ENCODE data around the gene VAMP7. TPM values are rescaled to one million over a fixed set of nuclear protein-coding genes. Genes with fewer than 3 reads are reported as not detected.

VAMP7 gene
- total RNA-seq, 1 experiment from 2014 or later, result 31.5 TPM

- Mint-ChIP-seq H3K36me3 (ENCODE audit: insufficient read depth, unreplicated experiment) (no peaks in the 10 kb centered on the region), H3K9me3 (ENCODE audit: unreplicated experiment) (no peaks in the 10 kb centered on the region), H3K4me1 (ENCODE audit: low read depth, unreplicated experiment) (no peaks in the 10 kb centered on the region), H3K27me3 (ENCODE audit: insufficient read depth, unreplicated experiment) (no peaks in the 10 kb centered on the region), H3K4me3 (ENCODE audit: unreplicated experiment) (no peak overlapping the region), H3K27ac (ENCODE audit: unreplicated experiment) (no peak overlapping the region)
- Histone ChIP-seq H3K4me1 (no peaks in the 10 kb centered on the region), H3K4me3 (ENCODE audit: low read depth, low read length) (no peak overlapping the region), H3K36me3 (ENCODE audit: control insufficient read depth, insufficient read depth, low read length) (no peaks in the 10 kb centered on the region), H3K9me3 (no peaks in the 10 kb centered on the region), H3K27me3 (replicated peaks; ENCODE audit: control insufficient read depth, insufficient read depth, low read length) (no peaks in the 10 kb centered on the region)
- CTCF ChIA-PET, result no interaction called here
- POLR2A ChIA-PET, result no interaction called here
- no TSS peak for BruUV-seq (replicated peaks)
- intact Hi-C loops (cut with micrococcal nuclease; ENCODE audit: unreplicated experiment), result no loop called here
- TF ChIP-seq CTCF (IDR thresholded peaks at IDR 0.05; ENCODE audit: insufficient read depth in 1 of 2, low read depth in 1 of 2, low read length in 1 of 2, severe bottlenecking in 1 of 2, unreplicated experiment in 1 of 2), result no peak
- DNase-seq, result no peak
These were observed 71.9 kb downstream of the VAMP7 start for GRCh38 chrX:155953055-155953454.

- Mint-ChIP-seq H3K27me3 (ENCODE audit: insufficient read depth, unreplicated experiment) (no peaks in the 10 kb centered on the region), H3K4me1 (ENCODE audit: low read depth, unreplicated experiment) (no peaks in the 10 kb centered on the region), H3K27ac (ENCODE audit: unreplicated experiment) (no peak overlapping the region), H3K36me3 (ENCODE audit: insufficient read depth, unreplicated experiment) (no peaks in the 10 kb centered on the region), H3K9me3 (ENCODE audit: unreplicated experiment) (no peaks in the 10 kb centered on the region), H3K4me3 (ENCODE audit: unreplicated experiment) (no peak overlapping the region)
- H3K36me3 ChIP-seq (ENCODE audit: control insufficient read depth, insufficient read depth, low read length), result no peaks in the 10 kb centered on the region
- CTCF ChIA-PET, result no interaction called here
- intact Hi-C loops (cut with micrococcal nuclease; ENCODE audit: unreplicated experiment), result no loop called here
- no TSS peak for BruUV-seq (replicated peaks)
- no peak for TF ChIP-seq CTCF (IDR thresholded peaks at IDR 0.05; ENCODE audit: insufficient read depth in 1 of 2, low read depth in 1 of 2, low read length in 1 of 2, severe bottlenecking in 1 of 2, unreplicated experiment in 1 of 2)
- no peaks in the 10 kb centered on the region for H3K27me3 ChIP-seq (replicated peaks; ENCODE audit: control insufficient read depth, insufficient read depth, low read length)
- no peaks in the 10 kb centered on the region for H3K4me1 ChIP-seq
- no peaks in the 10 kb centered on the region for H3K9me3 ChIP-seq
- no peak overlapping the region for H3K4me3 ChIP-seq (ENCODE audit: low read depth, low read length)
- POLR2A ChIA-PET, result no interaction called here
- no peak for DNase-seq
These were observed 73.6 kb downstream of the VAMP7 start for GRCh38 chrX:155954793-155955192.

GRCh38 chrX:155956099-155956498, 75.0 kb downstream of the VAMP7 start:
- no peak for TF ChIP-seq CTCF (IDR thresholded peaks at IDR 0.05; ENCODE audit: insufficient read depth in 1 of 2, low read depth in 1 of 2, low read length in 1 of 2, severe bottlenecking in 1 of 2, unreplicated experiment in 1 of 2)
- CTCF ChIA-PET, result no interaction called here
- POLR2A ChIA-PET, result no interaction called here
- Histone ChIP-seq H3K36me3 (ENCODE audit: control insufficient read depth, insufficient read depth, low read length) (no peaks in the 10 kb centered on the region), H3K27me3 (replicated peaks; ENCODE audit: control insufficient read depth, insufficient read depth, low read length) (no peaks in the 10 kb centered on the region), H3K9me3 (no peaks in the 10 kb centered on the region), H3K4me1 (no peaks in the 10 kb centered on the region), H3K4me3 (ENCODE audit: low read depth, low read length) (no peak overlapping the region)
- H3K4me1 Mint-ChIP-seq (ENCODE audit: low read depth, unreplicated experiment), result no peaks in the 10 kb centered on the region
- DNase-seq, result no peak
- no peaks in the 10 kb centered on the region for H3K27me3 Mint-ChIP-seq (ENCODE audit: insufficient read depth, unreplicated experiment)
- no TSS peak for BruUV-seq (replicated peaks)
- H3K4me3 Mint-ChIP-seq (ENCODE audit: unreplicated experiment), result no peak overlapping the region
- H3K27ac Mint-ChIP-seq (ENCODE audit: unreplicated experiment), result no peak overlapping the region
- intact Hi-C loops (cut with micrococcal nuclease; ENCODE audit: unreplicated experiment), result no loop called here
- H3K36me3 Mint-ChIP-seq (ENCODE audit: insufficient read depth, unreplicated experiment), result no peaks in the 10 kb centered on the region
- no peaks in the 10 kb centered on the region for H3K9me3 Mint-ChIP-seq (ENCODE audit: unreplicated experiment)

Data from Caco-2 (cell line).